Keratinocyte (primary cell): ENCODE measurements around the gene DNAI7. TPM values are rescaled to one million over a fixed set of nuclear protein-coding genes. Genes with fewer than 3 reads are reported as not detected.

Source experiments
- DNase-seq: peaks from one replicate; pipeline ENCODE4 v3.0.0-alpha.2; 2011; ENCODE audit warnings: low read depth, missing footprints, low spot score
- FAIRE-seq: peaks from 2 replicates; lab custom pipeline; 2011; peaks lifted over from hg19 to GRCh38; lab: Jason Lieb, UNC
- H2AFZ ChIP-seq: 2 replicates; pipeline ENCODE4 v1.6.0; 2012; ENCODE audit warnings: low read length, control low read depth, inconsistent platforms; ENCODE audit not compliant: control insufficient read depth
- H3K27ac ChIP-seq: 2 replicates; pipeline ENCODE4 v1.5.1; 2011; ENCODE audit warnings: low read length; ENCODE audit not compliant: control insufficient read depth, insufficient read depth
- H3K27me3 ChIP-seq: 3 replicates; pipeline ENCODE4 v1.6.0; 2011; ENCODE audit warnings: low read length; ENCODE audit not compliant: control insufficient read depth, insufficient read depth; ENCODE audit errors: extremely low read depth
- H3K36me3 ChIP-seq, 2 experiments: 2 replicates in 1 of 2; 3 replicates in 1 of 2; pipeline ENCODE4 v1.5.1; 2011; ENCODE audit warnings: low read length in 2 of 2, mild to moderate bottlenecking in 1 of 2; ENCODE audit not compliant: control insufficient read depth in 2 of 2, insufficient read depth in 2 of 2; ENCODE audit errors: extremely low read depth in 1 of 2
- H3K4me1 ChIP-seq: 3 replicates; pipeline ENCODE4 v1.5.1; 2011; ENCODE audit warnings: low read length; ENCODE audit not compliant: control insufficient read depth, insufficient read depth; ENCODE audit errors: extremely low read depth
- H3K4me2 ChIP-seq: 3 replicates; pipeline ENCODE4 v1.6.0; 2011; ENCODE audit warnings: low read depth, low read length; ENCODE audit not compliant: control insufficient read depth, insufficient read depth; ENCODE audit errors: extremely low read depth
- H3K4me3 ChIP-seq, 3 experiments: fragments of 200-600 bp in 1 of 3; sonication (generic) in 1 of 3; 2 replicates in 2 of 3; 3 replicates in 1 of 3; pipeline ENCODE4 v1.5.1; 2011 to 2016; ENCODE audit warnings: low read length in 3 of 3, mild to moderate bottlenecking in 3 of 3, control low read depth in 2 of 3, inconsistent platforms in 1 of 3, low read depth in 1 of 3, mixed read lengths in 1 of 3, mixed run types in 1 of 3, moderate library complexity in 1 of 3; ENCODE audit not compliant: control insufficient read depth in 2 of 3, insufficient read depth in 2 of 3; ENCODE audit errors: extremely low read depth in 1 of 3
- H3K79me2 ChIP-seq: 2 replicates; pipeline ENCODE4 v1.6.0; 2012; ENCODE audit warnings: low read length; ENCODE audit not compliant: control insufficient read depth, insufficient read depth
- H3K9ac ChIP-seq: 3 replicates; pipeline ENCODE4 v1.6.0; 2011; ENCODE audit warnings: low read length; ENCODE audit not compliant: control insufficient read depth, insufficient read depth; ENCODE audit errors: extremely low read depth
- H3K9me1 ChIP-seq: 3 replicates; pipeline ENCODE4 v1.6.0; 2011; ENCODE audit warnings: low read length; ENCODE audit not compliant: control insufficient read depth, insufficient read depth; ENCODE audit errors: extremely low read depth
- H3K9me3 ChIP-seq: 2 replicates; pipeline ENCODE4 v1.5.1; 2012; ENCODE audit warnings: low read depth, low read length; ENCODE audit not compliant: control insufficient read depth
- H4K20me1 ChIP-seq: 3 replicates; pipeline ENCODE4 v1.6.0; 2011; ENCODE audit warnings: low read length; ENCODE audit not compliant: control insufficient read depth, insufficient read depth; ENCODE audit errors: extremely low read depth
- CTCF ChIP-seq, 3 experiments: IDR thresholded peaks in 1 of 3; conservative IDR thresholded peaks in 1 of 3; optimal IDR thresholded peaks in 1 of 3; 2 replicates in 2 of 3; 3 replicates in 1 of 3; pipeline versions ENCODE3 to v1.5.1; 2011; ENCODE audit warnings: low read length in 3 of 3, mild to moderate bottlenecking in 3 of 3, moderate library complexity in 2 of 3, control low read depth in 1 of 3, inconsistent platforms in 1 of 3; ENCODE audit not compliant: insufficient read depth in 2 of 3; ENCODE audit errors: extremely low read depth in 1 of 3
- EZH2 ChIP-seq: IDR thresholded peaks from one replicate; pipeline ENCODE4 v1.6.1; 2012; ENCODE audit warnings: inconsistent platforms, mild to moderate bottlenecking, low read length, moderate library complexity
- dilution Hi-C: fragments of 300-500 bp; cut with MboI; formaldehyde crosslinking; loops from one replicate; pipeline ENCODE4 v1.7.0; 2020; ENCODE audit warnings: low sequenced_read_pairs; ENCODE audit not compliant: extremely low pct_ligation_motif_present
- polyA plus RNA-seq, 5 experiments: library from polyadenylated mRNA; depleted of rRNA in 3 of 5; stranded (reverse) in 3 of 5; stranded (forward) in 1 of 5; unstranded in 1 of 5; fragments of >200 nt; gene quantifications; 1 replicate in 1 of 5; 2 replicates in 3 of 5; 3 replicates in 1 of 5; pipeline versions ENCODE4 v1.2.1 to v1.2.3, GENCODE V29; 2011 to 2012; ENCODE audit warnings: missing spikeins in 2 of 5, low read depth in 1 of 5, low replicate concordance in 1 of 5

The DNAI7 gene
- polyA plus RNA-seq, 1 donor (not counting 4 experiments of a cell fraction or from before 2014, with no cell fraction given): 0.10 TPM

DNA sequence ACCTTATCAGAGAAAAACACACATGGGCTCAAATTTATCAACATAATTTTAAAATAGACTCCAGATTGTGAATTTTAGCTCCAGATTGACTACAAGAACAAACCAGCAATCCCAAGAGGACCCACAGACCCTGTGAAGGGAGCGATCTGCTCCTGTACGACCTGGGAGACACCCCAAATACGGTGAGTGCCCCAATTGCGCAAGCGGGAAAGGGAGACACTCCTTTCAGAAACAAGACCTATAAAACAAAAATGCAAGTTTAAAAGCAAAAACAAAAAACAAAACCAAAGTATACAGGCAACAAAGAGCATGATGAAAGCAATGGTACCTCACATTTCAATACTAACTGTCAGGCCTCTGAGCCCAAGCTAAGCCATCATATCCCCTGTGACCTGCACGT lies 32.1 kb downstream of the DNAI7 start:
- H2AFZ ChIP-seq: no peak overlapping the region
- H3K9me3 ChIP-seq: no peaks in the 10 kb centered on the region
- no peak overlapping the region for H3K4me2 ChIP-seq
- no peaks in the 10 kb centered on the region for H3K79me2 ChIP-seq
- H3K36me3 ChIP-seq: no peaks in the 10 kb centered on the region
- dilution Hi-C loops: no loop called here
- FAIRE-seq: no peak
- no peak overlapping the region for H3K4me3 ChIP-seq
- peaks cover 5% of the 10 kb centered on the region for H3K27me3 ChIP-seq
- H3K9me1 ChIP-seq: no peaks in the 10 kb centered on the region
- no peaks in the 10 kb centered on the region for H3K4me1 ChIP-seq
- no peak overlapping the region for H3K27ac ChIP-seq
- no peaks in the 10 kb centered on the region for H4K20me1 ChIP-seq
- no peak overlapping the region for H3K9ac ChIP-seq
- TF ChIP-seq EZH2: no peak
- no peak for TF ChIP-seq CTCF (optimal IDR thresholded peaks at IDR 0.05 in 1 of 3, IDR thresholded peaks at IDR 0.05 in 1 of 3, conservative IDR thresholded peaks at IDR 0.05 in 1 of 3; ENCODE audit: extremely low read depth in 1 of 3, insufficient read depth in 2 of 3, low read length in 3 of 3)
- DNase-seq: no peak

DNA sequence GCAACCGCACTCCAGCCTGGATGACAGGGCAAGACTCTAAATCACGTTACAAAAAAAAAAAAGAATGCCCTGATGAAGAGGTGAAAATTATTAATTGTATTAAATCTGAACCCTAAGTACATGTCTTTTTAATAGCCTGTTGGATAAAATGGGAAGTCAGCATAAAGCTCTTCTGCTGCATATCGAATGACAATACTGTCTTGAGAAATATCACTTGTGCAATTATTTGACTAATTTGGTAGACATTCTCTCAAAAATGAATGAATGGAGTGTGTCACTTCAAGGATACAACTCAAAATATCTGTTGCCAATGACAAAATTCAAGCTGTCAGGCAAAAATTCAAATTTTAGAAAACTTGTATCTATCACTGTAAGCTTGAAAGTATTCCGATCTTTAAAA lies 38.9 kb downstream of the DNAI7 start:
- no peak for FAIRE-seq
- DNase-seq: no peak
- no peak overlapping the region for H2AFZ ChIP-seq
- no peaks in the 10 kb centered on the region for H3K79me2 ChIP-seq
- H3K9ac ChIP-seq: no peak overlapping the region
- H3K9me1 ChIP-seq: no peaks in the 10 kb centered on the region
- no peak overlapping the region for H3K4me2 ChIP-seq
- H3K27ac ChIP-seq: no peak overlapping the region
- peaks cover 5% of the 10 kb centered on the region for H3K4me1 ChIP-seq
- no peaks in the 10 kb centered on the region for H3K27me3 ChIP-seq
- dilution Hi-C loops: no loop called here
- H3K9me3 ChIP-seq: no peaks in the 10 kb centered on the region
- no peak for TF ChIP-seq CTCF (optimal IDR thresholded peaks at IDR 0.05 in 1 of 3, IDR thresholded peaks at IDR 0.05 in 1 of 3, conservative IDR thresholded peaks at IDR 0.05 in 1 of 3; ENCODE audit: extremely low read depth in 1 of 3, insufficient read depth in 2 of 3, low read length in 3 of 3)
- no peaks in the 10 kb centered on the region for H3K36me3 ChIP-seq
- no peaks in the 10 kb centered on the region for H4K20me1 ChIP-seq
- H3K4me3 ChIP-seq: no peak overlapping the region
